ENCODE results near the gene ARHGEF2. TPM values are rescaled to one million over a fixed set of nuclear protein-coding genes. Genes with fewer than 3 reads are reported as not detected.
"Not testable (repeated sequence)": the region's sequence is repeated elsewhere in the genome, so short reads cannot be mapped to it uniquely, and the experiment has no call there.

Gene ARHGEF2
- total RNA-seq, 2 donors from 2014 or later = 162 to 166 TPM

DNA sequence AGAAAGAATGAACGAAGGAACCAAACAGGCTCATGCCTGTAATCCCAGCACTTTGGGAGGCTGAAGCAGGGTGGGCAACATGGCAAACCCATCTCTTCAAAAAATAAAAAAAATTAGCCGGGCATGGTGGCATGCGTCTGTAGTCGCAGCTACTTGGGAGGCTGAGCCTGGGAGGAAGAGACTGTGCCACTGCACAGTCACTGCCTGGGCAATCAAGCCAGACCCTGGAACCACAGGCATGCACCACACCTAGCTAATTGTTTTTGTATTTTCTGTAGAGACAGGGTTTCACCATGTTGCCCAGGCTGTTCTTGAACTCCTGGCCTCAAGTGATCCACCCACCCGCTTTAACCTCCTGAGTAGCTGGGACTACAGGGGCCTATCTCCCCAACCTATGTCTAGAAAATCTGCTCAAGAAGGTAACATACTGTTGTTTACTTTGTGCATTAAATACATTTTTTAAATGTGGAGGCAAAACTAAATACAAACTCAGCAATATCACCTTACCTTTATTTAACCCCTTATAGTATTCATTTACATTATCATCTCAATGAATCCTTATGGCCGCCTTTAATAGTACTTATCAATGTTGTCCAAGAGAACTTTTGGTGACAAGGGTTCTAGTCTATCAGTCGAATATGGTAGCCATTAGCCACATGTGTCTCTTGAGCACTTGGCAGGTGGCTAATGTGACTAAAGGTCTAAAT, 46.9 kb downstream of the ARHGEF2 start:
- TF ChIP-seq, protein P1, sequence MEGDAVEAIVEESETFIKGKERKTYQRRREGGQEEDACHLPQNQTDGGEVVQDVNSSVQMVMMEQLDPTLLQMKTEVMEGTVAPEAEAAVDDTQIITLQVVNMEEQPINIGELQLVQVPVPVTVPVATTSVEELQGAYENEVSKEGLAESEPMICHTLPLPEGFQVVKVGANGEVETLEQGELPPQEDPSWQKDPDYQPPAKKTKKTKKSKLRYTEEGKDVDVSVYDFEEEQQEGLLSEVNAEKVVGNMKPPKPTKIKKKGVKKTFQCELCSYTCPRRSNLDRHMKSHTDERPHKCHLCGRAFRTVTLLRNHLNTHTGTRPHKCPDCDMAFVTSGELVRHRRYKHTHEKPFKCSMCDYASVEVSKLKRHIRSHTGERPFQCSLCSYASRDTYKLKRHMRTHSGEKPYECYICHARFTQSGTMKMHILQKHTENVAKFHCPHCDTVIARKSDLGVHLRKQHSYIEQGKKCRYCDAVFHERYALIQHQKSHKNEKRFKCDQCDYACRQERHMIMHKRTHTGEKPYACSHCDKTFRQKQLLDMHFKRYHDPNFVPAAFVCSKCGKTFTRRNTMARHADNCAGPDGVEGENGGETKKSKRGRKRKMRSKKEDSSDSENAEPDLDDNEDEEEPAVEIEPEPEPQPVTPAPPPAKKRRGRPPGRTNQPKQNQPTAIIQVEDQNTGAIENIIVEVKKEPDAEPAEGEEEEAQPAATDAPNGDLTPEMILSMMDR (IDR thresholded peaks at IDR 0.05) = no peak
- Histone ChIP-seq H3K36me3 (peaks cover 52% of the 10 kb centered on the region), H3K27ac (peak overlapping the region in 1 of 2 donors; percentile 42), H3K27me3 (replicated peaks; ENCODE audit: insufficient read depth) (no peaks in the 10 kb centered on the region), H3K4me1 (ENCODE audit: control insufficient read depth in 1 of 2, low read depth in 2 of 2) (peaks cover 37 to 45% of the 10 kb centered on the region in 2 donors), H3K4me3 (peak overlapping the region; percentile 38), H3K9me3 (no peaks in the 10 kb centered on the region)
- ATAC-seq (ENCODE audit: insufficient number of reproducible peaks, low FRiP score, low read depth) (no peak), DNase-seq (ENCODE audit: low spot score) (no peak)

DNA sequence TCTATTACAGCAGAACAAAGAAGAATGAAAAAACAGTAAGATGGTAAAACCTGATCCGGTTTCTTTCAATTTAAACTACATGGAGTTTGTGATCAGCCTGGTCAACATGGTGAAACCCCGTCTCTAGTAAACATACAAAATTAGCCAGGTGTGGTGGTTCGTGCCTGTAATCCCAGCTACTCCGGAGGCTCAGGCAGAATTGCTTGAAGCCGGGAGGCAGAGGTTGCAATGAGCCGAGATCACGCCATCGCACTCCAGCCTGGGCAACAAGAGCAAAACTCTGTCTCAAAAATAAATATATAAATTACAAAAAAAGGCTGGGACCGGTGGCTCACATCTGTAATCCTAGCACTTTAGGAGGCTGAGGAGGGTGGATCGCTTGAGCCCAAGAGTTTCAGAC, 47.6 kb downstream of the ARHGEF2 start:
- Histone ChIP-seq H3K4me3 (peak overlapping the region; percentile 38), H3K4me1 (ENCODE audit: control insufficient read depth in 1 of 2, low read depth in 2 of 2) (peaks cover 37 to 45% of the 10 kb centered on the region in 2 donors), H3K36me3 (peaks cover 60% of the 10 kb centered on the region), H3K27ac (peak overlapping the region in 1 of 2 donors; percentile 42)
- DNase-seq (ENCODE audit: low spot score); H3K27me3 ChIP-seq (replicated peaks; ENCODE audit: insufficient read depth); H3K9me3 ChIP-seq; ATAC-seq (ENCODE audit: insufficient number of reproducible peaks, low FRiP score, low read depth): not testable (repeated sequence)

DNA sequence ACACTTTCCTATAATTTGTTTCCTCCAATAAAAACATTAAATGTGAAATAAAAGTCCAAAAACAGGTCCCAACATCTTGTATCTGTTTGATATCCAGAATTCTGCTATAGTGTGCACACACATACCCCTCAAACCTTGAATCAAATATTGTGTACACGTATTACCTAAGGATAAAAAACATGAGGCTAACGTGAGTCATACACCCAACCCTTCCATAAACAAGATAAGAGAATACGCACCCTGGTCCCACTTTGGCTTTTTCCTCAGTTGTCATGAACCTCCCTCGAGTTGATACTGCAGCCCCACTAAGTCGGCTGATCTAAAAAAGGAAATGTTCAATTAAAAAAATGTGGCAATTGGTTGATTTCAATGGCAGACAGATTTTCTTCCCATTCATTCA, 49.3 kb downstream of the ARHGEF2 start:
- Histone ChIP-seq H3K27ac (no peak overlapping the region), H3K4me1 (ENCODE audit: control insufficient read depth in 1 of 2, low read depth in 2 of 2) (peaks cover 37 to 39% of the 10 kb centered on the region in 2 donors), H3K36me3 (peaks cover 70% of the 10 kb centered on the region), H3K9me3 (no peaks in the 10 kb centered on the region), H3K27me3 (replicated peaks; ENCODE audit: insufficient read depth) (no peaks in the 10 kb centered on the region), H3K4me3 (no peak overlapping the region)
- TF ChIP-seq, protein P1 (IDR thresholded peaks at IDR 0.05) = no peak
- no peak for DNase-seq (ENCODE audit: low spot score)
- ATAC-seq (ENCODE audit: insufficient number of reproducible peaks, low FRiP score, low read depth) = no peak

DNA sequence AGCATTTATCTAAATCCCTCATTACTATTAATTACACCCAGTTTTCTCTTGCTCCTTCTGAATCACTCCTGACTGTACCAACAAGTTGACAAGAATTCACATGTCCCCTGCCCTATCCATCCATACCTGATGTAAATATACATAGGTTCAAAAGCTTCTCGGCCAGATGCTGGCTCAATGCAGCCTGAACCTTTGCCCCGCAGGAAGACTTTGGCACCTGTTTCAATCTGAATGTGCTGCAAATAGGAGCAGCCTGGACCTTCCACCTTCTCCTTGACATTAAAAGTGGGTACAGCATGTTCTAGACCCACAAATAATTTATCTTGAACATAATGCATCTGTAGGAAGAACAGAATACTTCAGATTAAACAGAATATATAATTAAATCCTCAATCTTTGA, 52.8 kb downstream of the ARHGEF2 start:
- Histone ChIP-seq H3K4me3 (no peak overlapping the region), H3K27ac (no peak overlapping the region), H3K9me3 (no peaks in the 10 kb centered on the region), H3K27me3 (replicated peaks; ENCODE audit: insufficient read depth) (no peaks in the 10 kb centered on the region), H3K36me3 (peaks cover 78% of the 10 kb centered on the region), H3K4me1 (ENCODE audit: control insufficient read depth in 1 of 2, low read depth in 2 of 2) (peaks cover 5 to 6% of the 10 kb centered on the region in 2 donors)
- ATAC-seq (ENCODE audit: insufficient number of reproducible peaks, low FRiP score, low read depth) = no peak
- TF ChIP-seq, protein P1 (IDR thresholded peaks at IDR 0.05) = no peak
- no peak for DNase-seq (ENCODE audit: low spot score)

DNA sequence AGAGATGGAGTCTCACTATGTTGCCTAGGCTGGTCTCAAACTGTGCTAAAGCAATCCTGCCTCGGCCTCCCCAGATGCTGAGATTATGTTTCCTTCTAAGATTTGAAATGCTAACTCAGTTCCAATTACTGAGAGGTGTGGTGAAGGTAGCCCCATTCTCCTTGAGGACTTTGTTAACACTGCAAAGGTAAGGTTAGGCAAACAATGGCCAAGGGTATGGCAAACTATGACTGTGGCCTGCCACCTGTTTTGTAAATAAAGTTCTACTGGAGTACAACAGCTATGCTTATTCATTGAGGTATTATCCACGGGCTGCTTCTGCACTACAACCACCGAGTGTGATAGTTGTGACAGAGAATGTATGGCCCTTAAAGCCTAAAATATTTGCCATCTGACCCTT, 57.6 kb downstream of the ARHGEF2 start:
- no peak overlapping the region for H3K27ac ChIP-seq
- no peaks in the 10 kb centered on the region for H3K27me3 ChIP-seq (replicated peaks; ENCODE audit: insufficient read depth)
- ATAC-seq (ENCODE audit: insufficient number of reproducible peaks, low FRiP score, low read depth) = no peak
- no peak for DNase-seq (ENCODE audit: low spot score)
- H3K36me3 ChIP-seq = peaks cover 81% of the 10 kb centered on the region
- no peaks in the 10 kb centered on the region for H3K9me3 ChIP-seq
- no peak overlapping the region for H3K4me3 ChIP-seq
- TF ChIP-seq, protein P1 (IDR thresholded peaks at IDR 0.05) = no peak
- peaks cover 0 to under 1% of the 10 kb centered on the region in 2 donors for H3K4me1 ChIP-seq (ENCODE audit: control insufficient read depth in 1 of 2, low read depth in 2 of 2)

All from thoracic aorta (tissue), 2 donors.